ENCODE data around the gene TCERG1L. TPM values are rescaled to one million over a fixed set of nuclear protein-coding genes. Genes with fewer than 3 reads are reported as not detected.

The TCERG1L gene
- total RNA-seq, 1 experiment from 2014 or later: not detected

GRCh38 chr10:131167036-131167860 lies 144.3 kb downstream of the TCERG1L start:
- in situ Hi-C loops (cut with HindIII; ENCODE audit: low pct_unique_long_range_greater_than_20kb, low sequenced_read_pairs): no loop called here
- no peak for ATAC-seq
- Histone ChIP-seq H3K4me1 (ENCODE audit: control insufficient read depth, insufficient read depth, low read length) (no peaks in the 10 kb centered on the region), H3K9me3 (ENCODE audit: control insufficient read depth, insufficient read depth, low read depth, low read length) (no peaks in the 10 kb centered on the region), H3K36me3 (ENCODE audit: control insufficient read depth, insufficient read depth, low read length) (no peaks in the 10 kb centered on the region), H3K27ac (ENCODE audit: low read length) (no peak overlapping the region), H3K27me3 (ENCODE audit: control insufficient read depth, insufficient read depth, low read length) (peaks cover 5% of the 10 kb centered on the region; the same call in 1 of the 2 replicates), H3K4me3 (ENCODE audit: low read depth in 2 of 2, low read length in 2 of 2) (no peak overlapping the region)
- BruUV-seq (replicated peaks): no TSS peak
- POLR2A ChIA-PET: no interaction called here
- DNase-seq (ENCODE audit: low read depth, low spot score): no peak
- TF ChIP-seq SIN3A (IDR thresholded peaks at IDR 0.05; ENCODE audit: borderline replicate concordance, insufficient read depth, low read depth, low read length) (no peak), POLR2AphosphoS5 (IDR thresholded peaks at IDR 0.05; ENCODE audit: low read depth, low read length) (no peak), TCF7L2 (IDR thresholded peaks at IDR 0.05; ENCODE audit: low read depth, low read length) (no peak), CTCF (IDR thresholded peaks at IDR 0.05) (no peak)
- TF ChIP-seq, protein P1, sequence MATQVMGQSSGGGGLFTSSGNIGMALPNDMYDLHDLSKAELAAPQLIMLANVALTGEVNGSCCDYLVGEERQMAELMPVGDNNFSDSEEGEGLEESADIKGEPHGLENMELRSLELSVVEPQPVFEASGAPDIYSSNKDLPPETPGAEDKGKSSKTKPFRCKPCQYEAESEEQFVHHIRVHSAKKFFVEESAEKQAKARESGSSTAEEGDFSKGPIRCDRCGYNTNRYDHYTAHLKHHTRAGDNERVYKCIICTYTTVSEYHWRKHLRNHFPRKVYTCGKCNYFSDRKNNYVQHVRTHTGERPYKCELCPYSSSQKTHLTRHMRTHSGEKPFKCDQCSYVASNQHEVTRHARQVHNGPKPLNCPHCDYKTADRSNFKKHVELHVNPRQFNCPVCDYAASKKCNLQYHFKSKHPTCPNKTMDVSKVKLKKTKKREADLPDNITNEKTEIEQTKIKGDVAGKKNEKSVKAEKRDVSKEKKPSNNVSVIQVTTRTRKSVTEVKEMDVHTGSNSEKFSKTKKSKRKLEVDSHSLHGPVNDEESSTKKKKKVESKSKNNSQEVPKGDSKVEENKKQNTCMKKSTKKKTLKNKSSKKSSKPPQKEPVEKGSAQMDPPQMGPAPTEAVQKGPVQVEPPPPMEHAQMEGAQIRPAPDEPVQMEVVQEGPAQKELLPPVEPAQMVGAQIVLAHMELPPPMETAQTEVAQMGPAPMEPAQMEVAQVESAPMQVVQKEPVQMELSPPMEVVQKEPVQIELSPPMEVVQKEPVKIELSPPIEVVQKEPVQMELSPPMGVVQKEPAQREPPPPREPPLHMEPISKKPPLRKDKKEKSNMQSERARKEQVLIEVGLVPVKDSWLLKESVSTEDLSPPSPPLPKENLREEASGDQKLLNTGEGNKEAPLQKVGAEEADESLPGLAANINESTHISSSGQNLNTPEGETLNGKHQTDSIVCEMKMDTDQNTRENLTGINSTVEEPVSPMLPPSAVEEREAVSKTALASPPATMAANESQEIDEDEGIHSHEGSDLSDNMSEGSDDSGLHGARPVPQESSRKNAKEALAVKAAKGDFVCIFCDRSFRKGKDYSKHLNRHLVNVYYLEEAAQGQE (IDR thresholded peaks at IDR 0.05; ENCODE audit: insufficient read depth in 1 of 2, low read depth in 2 of 2, low read length in 1 of 2): no peak
- CTCF ChIA-PET: no interaction called here
- intact Hi-C loops (cut with micrococcal nuclease; ENCODE audit: unreplicated experiment): no loop called here

DNA sequence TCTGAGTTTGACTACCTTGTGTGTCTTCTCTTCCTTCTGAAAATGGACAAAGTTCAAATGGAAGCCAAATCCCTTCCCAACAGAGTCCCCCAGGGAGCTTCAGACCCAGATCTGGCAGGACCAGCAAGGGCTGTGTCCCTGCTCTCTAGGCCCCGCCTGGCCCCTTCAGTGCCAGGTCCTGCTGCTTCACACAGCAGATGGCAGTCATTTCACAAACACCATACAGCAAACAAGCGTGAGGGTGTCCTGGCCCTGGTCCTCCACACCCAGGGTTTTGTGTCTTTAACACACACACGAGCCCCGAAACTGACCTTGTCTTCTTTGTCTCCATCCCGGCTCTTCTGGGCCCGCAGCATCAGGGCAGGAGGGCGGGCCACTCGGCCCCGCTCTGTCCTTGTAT lies 145.0 kb downstream of the TCERG1L start:
- H3K4me1 ChIP-seq (ENCODE audit: control insufficient read depth, insufficient read depth, low read length): no peaks in the 10 kb centered on the region
- peaks cover 5% of the 10 kb centered on the region; the same call in 1 of the 2 replicates for H3K27me3 ChIP-seq (ENCODE audit: control insufficient read depth, insufficient read depth, low read length)
- in situ Hi-C loops (cut with HindIII; ENCODE audit: low pct_unique_long_range_greater_than_20kb, low sequenced_read_pairs): no loop called here
- ChIA-PET CTCF (no interaction called here), POLR2A (no interaction called here)
- no peaks in the 10 kb centered on the region for H3K36me3 ChIP-seq (ENCODE audit: control insufficient read depth, insufficient read depth, low read length)
- no peak for DNase-seq (ENCODE audit: low read depth, low spot score)
- intact Hi-C loops (cut with micrococcal nuclease; ENCODE audit: unreplicated experiment): no loop called here
- no peak for ATAC-seq
- no peaks in the 10 kb centered on the region for H3K9me3 ChIP-seq (ENCODE audit: control insufficient read depth, insufficient read depth, low read depth, low read length)
- TF ChIP-seq POLR2AphosphoS5 (IDR thresholded peaks at IDR 0.05; ENCODE audit: low read depth, low read length) (no peak), SIN3A (IDR thresholded peaks at IDR 0.05; ENCODE audit: borderline replicate concordance, insufficient read depth, low read depth, low read length) (no peak), CTCF (IDR thresholded peaks at IDR 0.05) (no peak), TCF7L2 (IDR thresholded peaks at IDR 0.05; ENCODE audit: low read depth, low read length) (no peak)
- TF ChIP-seq, protein P1 (IDR thresholded peaks at IDR 0.05; ENCODE audit: insufficient read depth in 1 of 2, low read depth in 2 of 2, low read length in 1 of 2): no peak
- H3K4me3 ChIP-seq (ENCODE audit: low read depth in 2 of 2, low read length in 2 of 2): no peak overlapping the region
- BruUV-seq (replicated peaks): no TSS peak
- H3K27ac ChIP-seq (ENCODE audit: low read length): no peak overlapping the region

Measured in Panc1 (cell line).